ENCODE data around the gene APOL3.
A peak's percentile ranks its signal among the peaks of the same experiment; 100 is the strongest.
"Not testable (repeated sequence)": the region's sequence is repeated elsewhere in the genome, so short reads cannot be mapped to it uniquely, and the experiment has no call there.

Gene APOL3

GRCh38 chr22:36160499-36160942 is at the start of gene APOL3:
Gene APOL3, minus strand, starts transcription at chr22:36160755. Its CDS starts 11,700 bp downstream, at chr22:36149055.
- DNase-seq: no peak

- no peak for DNase-seq
These were observed 49.7 kb upstream of the APOL3 start for GRCh38 chr22:36210224-36210623.

GRCh38 chr22:36209488-36209908 is 48.9 kb upstream of the APOL3 start:
- DNase-seq: not testable (repeated sequence)

GRCh38 chr22:36208914-36209313 is 48.4 kb upstream of the APOL3 start:
- DNase-seq: no peak

- no peak for DNase-seq
These were observed 47.7 kb upstream of the APOL3 start for GRCh38 chr22:36208162-36208765.

- no peak for DNase-seq
These were observed 45.7 kb upstream of the APOL3 start for GRCh38 chr22:36206255-36206654.

GRCh38 chr22:36205573-36205972 is 45.0 kb upstream of the APOL3 start:
- DNase-seq: not testable (repeated sequence)

GRCh38 chr22:36204632-36205015 is 44.1 kb upstream of the APOL3 start:
- DNase-seq: no peak

- DNase-seq: no peak
These were observed 43.6 kb upstream of the APOL3 start for GRCh38 chr22:36204001-36204631.

- not testable (repeated sequence) for DNase-seq
These were observed 42.9 kb upstream of the APOL3 start for GRCh38 chr22:36203441-36203840.

GRCh38 chr22:36202906-36203305 is 42.4 kb upstream of the APOL3 start:
- DNase-seq: not testable (repeated sequence)

- peak in 6 of 14 donors; percentile 14 to 69 (median 18) for DNase-seq
These were observed 41.2 kb upstream of the APOL3 start, which contains the start of gene APOL4 for GRCh38 chr22:36201630-36202319. Gene APOL4, minus strand, starts transcription at chr22:36201809. Its CDS starts 75 bp downstream, at chr22:36201734.

GRCh38 chr22:36201025-36201424 is 40.5 kb upstream of the APOL3 start:
- not testable (repeated sequence) for DNase-seq

GRCh38 chr22:36199001-36199551 is 38.5 kb upstream of the APOL3 start:
- no peak for DNase-seq

GRCh38 chr22:36198536-36198935 is 38.0 kb upstream of the APOL3 start:
- no peak for DNase-seq

- DNase-seq: no peak
These were observed 37.1 kb upstream of the APOL3 start for GRCh38 chr22:36197514-36198146.

GRCh38 chr22:36197065-36197440 is 36.5 kb upstream of the APOL3 start:
- DNase-seq: peak in 3 of 14 donors; percentile 14 to 33 (median 31)

- no peak for DNase-seq
These were observed 35.9 kb upstream of the APOL3 start for GRCh38 chr22:36196254-36197064.

- DNase-seq: peak in 11 of 14 donors; percentile 10 to 48 (median 36)
These were observed 34.4 kb upstream of the APOL3 start for GRCh38 chr22:36194971-36195370.

GRCh38 chr22:36194385-36194784 is 33.8 kb upstream of the APOL3 start:
- DNase-seq: no peak

GRCh38 chr22:36193577-36193976 is 33.0 kb upstream of the APOL3 start:
- DNase-seq: no peak

GRCh38 chr22:36193171-36193570 is 32.6 kb upstream of the APOL3 start:
- DNase-seq: no peak

Measured in C1 segment of cervical spinal cord (tissue), 14 donors.